Mucosa of stomach (tissue), 1 donor: ENCODE data around the gene KCNQ1.

Experiments
- H3K27me3 ChIP-seq: one replicate; pipeline ENCODE4 v1.7.0; 2013; ENCODE audit warnings: mild to moderate bottlenecking, low read length; ENCODE audit not compliant: control insufficient read depth, insufficient read depth
- H3K36me3 ChIP-seq: one replicate; pipeline ENCODE4 v1.7.0; 2013; ENCODE audit warnings: low read length; ENCODE audit not compliant: control insufficient read depth, insufficient read depth
- H3K4me1 ChIP-seq: one replicate; pipeline ENCODE4 v1.7.0; 2013; ENCODE audit warnings: mild to moderate bottlenecking, low read length; ENCODE audit not compliant: control insufficient read depth, insufficient read depth
- H3K4me3 ChIP-seq: one replicate; pipeline ENCODE4 v1.7.0; 2013; ENCODE audit warnings: low read length
- H3K9ac ChIP-seq: one replicate; pipeline ENCODE4 v1.7.0; 2013; ENCODE audit warnings: mild to moderate bottlenecking, low read length, moderate library complexity
- H3K9me3 ChIP-seq: one replicate; pipeline ENCODE4 v1.7.0; 2013; ENCODE audit warnings: mild to moderate bottlenecking, low read length, moderate library complexity; ENCODE audit not compliant: control insufficient read depth
- donor health status: Pancreatic carcinoma.

KCNQ1 gene

GRCh38 chr11:2842876-2843275 lies 398.1 kb downstream of the KCNQ1 start:
- H3K36me3 ChIP-seq, result no peaks in the 10 kb centered on the region
- peaks cover 6% of the 10 kb centered on the region for H3K4me1 ChIP-seq
- H3K27me3 ChIP-seq, result no peaks in the 10 kb centered on the region
- no peak overlapping the region for H3K9ac ChIP-seq
- no peaks in the 10 kb centered on the region for H3K9me3 ChIP-seq
- H3K4me3 ChIP-seq, result no peak overlapping the region

- H3K36me3 ChIP-seq, result no peaks in the 10 kb centered on the region
- no peak overlapping the region for H3K4me3 ChIP-seq
- no peak overlapping the region for H3K9ac ChIP-seq
- no peaks in the 10 kb centered on the region for H3K9me3 ChIP-seq
- H3K4me1 ChIP-seq, result peaks cover 6% of the 10 kb centered on the region
- no peaks in the 10 kb centered on the region for H3K27me3 ChIP-seq
Measured at GRCh38 chr11:2843551-2843950, 398.7 kb downstream of the KCNQ1 start.

- H3K9me3 ChIP-seq, result no peaks in the 10 kb centered on the region
- H3K27me3 ChIP-seq, result no peaks in the 10 kb centered on the region
- H3K36me3 ChIP-seq, result no peaks in the 10 kb centered on the region
- no peak overlapping the region for H3K9ac ChIP-seq
- no peak overlapping the region for H3K4me3 ChIP-seq
- peaks cover 6% of the 10 kb centered on the region for H3K4me1 ChIP-seq
Measured at GRCh38 chr11:2844116-2844842, 399.5 kb downstream of the KCNQ1 start.

- Histone ChIP-seq H3K4me1 (peaks cover 6% of the 10 kb centered on the region), H3K4me3 (no peak overlapping the region), H3K9ac (no peak overlapping the region), H3K27me3 (no peaks in the 10 kb centered on the region), H3K9me3 (no peaks in the 10 kb centered on the region), H3K36me3 (no peaks in the 10 kb centered on the region)
Measured at GRCh38 chr11:2844996-2845395, 400.2 kb downstream of the KCNQ1 start.

- no peaks in the 10 kb centered on the region for H3K27me3 ChIP-seq
- no peaks in the 10 kb centered on the region for H3K9me3 ChIP-seq
- H3K36me3 ChIP-seq, result no peaks in the 10 kb centered on the region
Measured at GRCh38 chr11:2846056-2846455, 401.2 kb downstream of the KCNQ1 start.

GRCh38 chr11:2846470-2846869 lies 401.7 kb downstream of the KCNQ1 start:
- H3K27me3 ChIP-seq, result no peaks in the 10 kb centered on the region
- H3K36me3 ChIP-seq, result no peaks in the 10 kb centered on the region
- H3K9me3 ChIP-seq, result no peaks in the 10 kb centered on the region
- peaks cover 6% of the 10 kb centered on the region for H3K4me1 ChIP-seq
- H3K9ac ChIP-seq, result no peak overlapping the region
- H3K4me3 ChIP-seq, result no peak overlapping the region

More at GRCh38 chr11:2846056-2846455, 401.2 kb downstream of the KCNQ1 start:
- H3K4me3 ChIP-seq, result no peak overlapping the region
- H3K4me1 ChIP-seq, result peaks cover 6% of the 10 kb centered on the region
- H3K9ac ChIP-seq, result no peak overlapping the region

- Histone ChIP-seq H3K36me3 (no peaks in the 10 kb centered on the region), H3K9me3 (no peaks in the 10 kb centered on the region), H3K27me3 (no peaks in the 10 kb centered on the region), H3K4me1 (peaks cover 6% of the 10 kb centered on the region), H3K9ac (no peak overlapping the region), H3K4me3 (no peak overlapping the region)
Measured at GRCh38 chr11:2847561-2847960, 402.8 kb downstream of the KCNQ1 start.

- Histone ChIP-seq H3K9ac (no peak overlapping the region), H3K36me3 (no peaks in the 10 kb centered on the region), H3K4me1 (peaks cover 1% of the 10 kb centered on the region), H3K9me3 (no peaks in the 10 kb centered on the region), H3K27me3 (no peaks in the 10 kb centered on the region), H3K4me3 (no peak overlapping the region)
Measured at GRCh38 chr11:2848497-2848896, 403.7 kb downstream of the KCNQ1 start.

- no peak overlapping the region for H3K4me3 ChIP-seq
- no peak overlapping the region for H3K9ac ChIP-seq
- H3K27me3 ChIP-seq, result no peaks in the 10 kb centered on the region
- H3K9me3 ChIP-seq, result no peaks in the 10 kb centered on the region
- H3K4me1 ChIP-seq, result no peaks in the 10 kb centered on the region
- no peaks in the 10 kb centered on the region for H3K36me3 ChIP-seq
Measured at GRCh38 chr11:2849994-2850770, 405.4 kb downstream of the KCNQ1 start.

GRCh38 chr11:2853401-2853800 lies 408.6 kb downstream of the KCNQ1 start:
- Histone ChIP-seq H3K9me3 (no peaks in the 10 kb centered on the region), H3K9ac (no peak overlapping the region), H3K36me3 (no peaks in the 10 kb centered on the region), H3K4me3 (no peak overlapping the region), H3K4me1 (no peaks in the 10 kb centered on the region), H3K27me3 (no peaks in the 10 kb centered on the region)

- no peak overlapping the region for H3K4me3 ChIP-seq
- H3K4me1 ChIP-seq, result no peaks in the 10 kb centered on the region
Measured at GRCh38 chr11:2853997-2854560, 409.3 kb downstream of the KCNQ1 start.

GRCh38 chr11:2855162-2855561 lies 410.4 kb downstream of the KCNQ1 start:
- peaks cover 1% of the 10 kb centered on the region for H3K4me1 ChIP-seq
- H3K9ac ChIP-seq, result no peak overlapping the region
- no peaks in the 10 kb centered on the region for H3K9me3 ChIP-seq
- no peaks in the 10 kb centered on the region for H3K27me3 ChIP-seq
- no peak overlapping the region for H3K4me3 ChIP-seq
- no peaks in the 10 kb centered on the region for H3K36me3 ChIP-seq

More at GRCh38 chr11:2853997-2854560, 409.3 kb downstream of the KCNQ1 start:
- no peaks in the 10 kb centered on the region for H3K9me3 ChIP-seq
- H3K9ac ChIP-seq, result no peak overlapping the region
- no peaks in the 10 kb centered on the region for H3K27me3 ChIP-seq
- H3K36me3 ChIP-seq, result no peaks in the 10 kb centered on the region
